BJ (cell line): ENCODE data around the gene GRM7. TPM values are rescaled to one million over a fixed set of nuclear protein-coding genes. Genes with fewer than 3 reads are reported as not detected.

ENCODE experiments used
- CTCF ChIA-PET: fragments of 350-600 bp; formaldehyde crosslinking; extraction: SDS; loops from one replicate; lab custom pipeline; 2021; ENCODE audit warnings: antibody characterized with exemption, inconsistent platforms; lab: Yijun Ruan, JAX
- POLR2A ChIA-PET: fragments of 300-600 bp; sonication (Branson Sonifier 250); formaldehyde crosslinking; extraction: SDS; loops from one replicate; lab custom pipeline; 2021; ENCODE audit warnings: antibody characterized with exemption; lab: Charles Lee
- DNase-seq: peaks from one replicate; pipeline ENCODE4 v3.0.0-alpha.2; 2011; ENCODE audit warnings: low read depth
- H3K27me3 ChIP-seq: 2 replicates; pipeline ENCODE4 v1.6.0; 2011; ENCODE audit warnings: low read length; ENCODE audit not compliant: control insufficient read depth, insufficient read depth
- H3K36me3 ChIP-seq: 2 replicates; pipeline ENCODE4 v1.5.1; 2011; ENCODE audit warnings: low read length; ENCODE audit not compliant: control insufficient read depth, insufficient read depth
- H3K4me3 ChIP-seq: 2 replicates; pipeline ENCODE4 v1.5.1; 2011; ENCODE audit warnings: low read depth, mild to moderate bottlenecking, control low read depth, low read length
- polyA plus RNA-seq: library from polyadenylated mRNA; depleted of rRNA; stranded (reverse); fragments of >200 nt; gene quantifications from 2 replicates; pipeline ENCODE4 v1.2.3, GENCODE V29; 2011
- TF ChIP-seq, protein P1 (sequence below): IDR thresholded peaks from 2 replicates; pipeline ENCODE4 v1.5.1; 2011; ENCODE audit warnings: low read depth, mild to moderate bottlenecking, control low read depth, inconsistent platforms, low read length, moderate library complexity; ENCODE audit not compliant: insufficient read depth

The GRM7 gene
- polyA plus RNA-seq, 1 experiment: not detected

- Histone ChIP-seq H3K36me3 (no peaks in the 10 kb centered on the region), H3K27me3 (no peaks in the 10 kb centered on the region), H3K4me3 (no peak overlapping the region)
- ChIA-PET POLR2A (no interaction called here), CTCF (no interaction called here)
- DNase-seq: no peak
- TF ChIP-seq, protein P1, sequence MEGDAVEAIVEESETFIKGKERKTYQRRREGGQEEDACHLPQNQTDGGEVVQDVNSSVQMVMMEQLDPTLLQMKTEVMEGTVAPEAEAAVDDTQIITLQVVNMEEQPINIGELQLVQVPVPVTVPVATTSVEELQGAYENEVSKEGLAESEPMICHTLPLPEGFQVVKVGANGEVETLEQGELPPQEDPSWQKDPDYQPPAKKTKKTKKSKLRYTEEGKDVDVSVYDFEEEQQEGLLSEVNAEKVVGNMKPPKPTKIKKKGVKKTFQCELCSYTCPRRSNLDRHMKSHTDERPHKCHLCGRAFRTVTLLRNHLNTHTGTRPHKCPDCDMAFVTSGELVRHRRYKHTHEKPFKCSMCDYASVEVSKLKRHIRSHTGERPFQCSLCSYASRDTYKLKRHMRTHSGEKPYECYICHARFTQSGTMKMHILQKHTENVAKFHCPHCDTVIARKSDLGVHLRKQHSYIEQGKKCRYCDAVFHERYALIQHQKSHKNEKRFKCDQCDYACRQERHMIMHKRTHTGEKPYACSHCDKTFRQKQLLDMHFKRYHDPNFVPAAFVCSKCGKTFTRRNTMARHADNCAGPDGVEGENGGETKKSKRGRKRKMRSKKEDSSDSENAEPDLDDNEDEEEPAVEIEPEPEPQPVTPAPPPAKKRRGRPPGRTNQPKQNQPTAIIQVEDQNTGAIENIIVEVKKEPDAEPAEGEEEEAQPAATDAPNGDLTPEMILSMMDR: no peak
Measured at GRCh38 chr3:7106635-7107034, 245.7 kb downstream of the GRM7 start.

DNA sequence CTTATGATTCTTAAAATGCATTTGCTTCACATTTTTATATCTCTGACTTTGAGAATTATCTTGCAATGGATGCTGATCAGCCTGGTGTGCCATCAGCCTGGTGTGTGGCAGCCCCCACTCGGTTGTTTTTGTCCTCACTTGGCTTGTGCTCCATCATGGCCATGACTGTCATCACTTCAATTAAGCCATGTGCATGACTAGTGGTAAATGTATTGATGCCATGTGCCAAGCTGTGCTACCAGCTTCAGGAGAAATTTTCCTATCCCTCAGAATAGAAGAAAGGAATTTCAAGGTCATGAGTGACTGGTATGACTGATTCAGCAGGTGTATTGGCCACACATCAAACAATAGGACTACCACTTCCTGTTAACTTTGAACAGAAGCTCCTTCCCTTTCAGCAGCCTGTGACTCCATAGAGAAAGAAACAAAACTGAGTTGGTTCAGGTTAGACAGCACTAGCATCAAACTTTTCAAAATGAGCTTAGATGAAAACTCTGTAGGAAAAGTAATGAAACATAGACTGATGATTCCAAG, 251.7 kb downstream of the GRM7 start:
- TF ChIP-seq, protein P1: no peak
- ChIA-PET CTCF (no interaction called here), POLR2A (no interaction called here)
- DNase-seq: no peak
- H3K27me3 ChIP-seq: no peaks in the 10 kb centered on the region
- H3K36me3 ChIP-seq: no peaks in the 10 kb centered on the region
- H3K4me3 ChIP-seq: no peak overlapping the region

GRCh38 chr3:7144697-7145308, 283.9 kb downstream of the GRM7 start:
- TF ChIP-seq, protein P1: no peak
- DNase-seq: no peak
- CTCF ChIA-PET: no interaction called here

GRCh38 chr3:7146529-7146928, 285.6 kb downstream of the GRM7 start:
- TF ChIP-seq, protein P1: no peak
- Histone ChIP-seq H3K36me3 (no peaks in the 10 kb centered on the region), H3K4me3 (no peak overlapping the region), H3K27me3 (no peaks in the 10 kb centered on the region)
- ChIA-PET CTCF (no interaction called here), POLR2A (no interaction called here)
- no peak for DNase-seq

More at GRCh38 chr3:7144697-7145308, 283.9 kb downstream of the GRM7 start:
- Histone ChIP-seq H3K36me3 (no peaks in the 10 kb centered on the region), H3K27me3 (no peaks in the 10 kb centered on the region), H3K4me3 (no peak overlapping the region)
- POLR2A ChIA-PET: no interaction called here

GRCh38 chr3:7158516-7158915, 297.6 kb downstream of the GRM7 start:
- ChIA-PET CTCF (interaction anchor here (0.6 kb wide), 1 partner anchor 251 kb away, joined by 3 read pairs; no protein-coding TSS in a partner anchor), POLR2A (no interaction called here)
- Histone ChIP-seq H3K4me3 (no peak overlapping the region), H3K27me3 (no peaks in the 10 kb centered on the region), H3K36me3 (no peaks in the 10 kb centered on the region)
- TF ChIP-seq, protein P1: no peak
- DNase-seq: no peak
